Measurements from ENCODE around the gene OSTN.

DNA sequence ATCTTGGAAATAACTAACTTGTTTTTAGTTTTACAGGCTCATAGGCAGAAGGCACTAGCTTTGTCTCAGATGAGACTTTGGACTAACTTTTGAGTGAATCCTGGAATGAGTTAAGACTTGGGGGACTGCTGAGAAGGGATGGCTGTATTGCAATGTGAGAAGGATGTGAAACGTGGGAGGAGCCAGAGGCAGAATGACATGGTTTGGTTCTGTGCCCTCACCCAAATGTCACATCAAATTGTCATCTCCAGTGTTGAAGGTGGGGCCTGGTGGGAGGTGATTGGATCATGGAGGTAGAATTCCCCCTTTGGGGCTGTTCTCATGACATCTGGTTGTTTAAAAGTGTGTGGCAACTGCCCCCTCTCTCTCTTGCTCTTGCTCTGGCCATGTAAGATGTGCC lies 101.4 kb downstream of the OSTN start:
- TF ChIP-seq GLIS3 (CRISPR knock-in tag; IDR thresholded peaks at IDR 0.05) (no peak), SNAI2 (CRISPR knock-in tag; IDR thresholded peaks at IDR 0.05) (no peak), ZNF8 (CRISPR knock-in tag; IDR thresholded peaks at IDR 0.05) (no peak), ZFP3 (CRISPR knock-in tag; IDR thresholded peaks at IDR 0.05) (no peak), ESRRG (CRISPR knock-in tag; IDR thresholded peaks at IDR 0.05) (no peak), ARNTL (CRISPR knock-in tag; IDR thresholded peaks at IDR 0.05; ENCODE audit: borderline replicate concordance, low read depth) (no peak), CSDC2 (CRISPR knock-in tag; IDR thresholded peaks at IDR 0.05) (no peak)

Data from SK-N-SH treated with all-trans-retinoic acid at 6 μM for 48 hours (cell line).